Neural crest cell (in vitro differentiated cells): ENCODE measurements around the gene MEP1A. TPM values are rescaled to one million over a fixed set of nuclear protein-coding genes. Genes with fewer than 3 reads are reported as not detected.
"Not testable (repeated sequence)": the region's sequence is repeated elsewhere in the genome, so short reads cannot be mapped to it uniquely, and the experiment has no call there.

ENCODE experiments used
- DNase-seq: peaks from one replicate; pipeline ENCODE4 v3.0.0; 2021; ENCODE audit warnings: low read depth, mixed read lengths, low spot score
- H3K27ac Mint-ChIP-seq: one replicate; pipeline ENCODE4 v1.8.0; 2021; ENCODE audit warnings: mild to moderate bottlenecking, mixed read lengths; ENCODE audit not compliant: unreplicated experiment
- H3K27me3 Mint-ChIP-seq: 2 replicates; pipeline ENCODE4 v1.8.0; 2021; ENCODE audit warnings: low read depth, mild to moderate bottlenecking, mixed read lengths
- H3K36me3 Mint-ChIP-seq: 2 replicates; pipeline ENCODE4 v1.8.0; 2021; ENCODE audit warnings: low read depth, mild to moderate bottlenecking, mixed read lengths
- H3K4me1 Mint-ChIP-seq: 2 replicates; pipeline ENCODE4 v1.8.0; 2021; ENCODE audit warnings: mixed read lengths
- H3K4me3 Mint-ChIP-seq: one replicate; pipeline ENCODE4 v1.8.0; 2021; ENCODE audit warnings: mild to moderate bottlenecking, mixed read lengths
- H3K9me3 Mint-ChIP-seq: 2 replicates; pipeline ENCODE4 v1.8.0; 2021; ENCODE audit warnings: mixed read lengths
- total RNA-seq: library from RNA; stranded (reverse); gene quantifications from 2 replicates; pipeline ENCODE4 v1.2.1, GENCODE V29; 2021
- TF ChIP-seq, protein P1 (sequence below): fragments of 200-600 bp; sonication (generic); conservative IDR thresholded peaks from 2 replicates; pipeline ENCODE4 v1.5.0; 2021; ENCODE audit warnings: antibody characterized with exemption, mild to moderate bottlenecking

Gene MEP1A
- total RNA-seq, 1 donor from 2014 or later, result not detected

DNA sequence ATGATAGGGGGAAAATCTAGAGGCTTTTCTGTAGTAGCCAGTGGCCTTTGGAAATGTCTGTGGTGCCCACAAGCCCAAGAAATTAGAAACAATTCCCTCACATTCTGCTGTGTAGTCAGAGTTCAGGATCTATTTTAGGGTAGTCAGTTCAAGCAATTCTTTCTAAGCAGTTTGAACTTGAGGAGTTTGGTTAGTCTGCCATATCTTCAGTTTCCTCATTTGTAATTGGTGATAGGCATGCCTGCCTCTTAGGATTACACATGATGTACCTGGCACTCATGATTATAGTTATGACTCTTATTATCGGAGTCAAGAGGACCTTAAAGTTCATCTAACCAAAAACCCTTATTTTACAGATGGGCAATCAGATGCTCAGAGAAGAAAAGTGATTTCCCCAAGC is 21.2 kb upstream of the MEP1A start:
- no peak overlapping the region for H3K4me3 Mint-ChIP-seq
- TF ChIP-seq, protein P1, sequence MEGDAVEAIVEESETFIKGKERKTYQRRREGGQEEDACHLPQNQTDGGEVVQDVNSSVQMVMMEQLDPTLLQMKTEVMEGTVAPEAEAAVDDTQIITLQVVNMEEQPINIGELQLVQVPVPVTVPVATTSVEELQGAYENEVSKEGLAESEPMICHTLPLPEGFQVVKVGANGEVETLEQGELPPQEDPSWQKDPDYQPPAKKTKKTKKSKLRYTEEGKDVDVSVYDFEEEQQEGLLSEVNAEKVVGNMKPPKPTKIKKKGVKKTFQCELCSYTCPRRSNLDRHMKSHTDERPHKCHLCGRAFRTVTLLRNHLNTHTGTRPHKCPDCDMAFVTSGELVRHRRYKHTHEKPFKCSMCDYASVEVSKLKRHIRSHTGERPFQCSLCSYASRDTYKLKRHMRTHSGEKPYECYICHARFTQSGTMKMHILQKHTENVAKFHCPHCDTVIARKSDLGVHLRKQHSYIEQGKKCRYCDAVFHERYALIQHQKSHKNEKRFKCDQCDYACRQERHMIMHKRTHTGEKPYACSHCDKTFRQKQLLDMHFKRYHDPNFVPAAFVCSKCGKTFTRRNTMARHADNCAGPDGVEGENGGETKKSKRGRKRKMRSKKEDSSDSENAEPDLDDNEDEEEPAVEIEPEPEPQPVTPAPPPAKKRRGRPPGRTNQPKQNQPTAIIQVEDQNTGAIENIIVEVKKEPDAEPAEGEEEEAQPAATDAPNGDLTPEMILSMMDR, result no peak
- H3K9me3 Mint-ChIP-seq, result peaks cover 4% of the 10 kb centered on the region
- H3K27me3 Mint-ChIP-seq, result no peaks in the 10 kb centered on the region
- no peaks in the 10 kb centered on the region for H3K36me3 Mint-ChIP-seq
- no peaks in the 10 kb centered on the region for H3K4me1 Mint-ChIP-seq
- no peak for DNase-seq
- no peak overlapping the region for H3K27ac Mint-ChIP-seq

DNA sequence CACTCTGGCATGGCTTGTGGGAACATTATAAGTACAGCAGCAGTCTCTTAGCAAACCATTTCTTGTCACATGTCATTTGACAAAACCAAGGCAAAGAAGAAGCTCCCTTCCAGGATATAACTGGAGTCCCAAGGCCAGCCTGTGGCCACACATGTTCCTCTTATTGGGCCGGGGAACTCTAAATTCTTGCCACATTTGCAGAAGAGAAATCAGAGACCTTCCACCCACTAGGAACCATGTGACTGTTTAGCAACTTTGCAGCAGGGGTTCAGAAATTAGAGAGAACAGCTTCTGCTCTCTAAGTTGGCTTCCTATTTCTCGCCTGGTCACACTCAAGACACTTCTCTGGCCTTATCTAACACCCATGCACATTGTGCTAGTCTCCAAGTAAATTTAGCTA is 20.4 kb upstream of the MEP1A start:
- no peaks in the 10 kb centered on the region for H3K36me3 Mint-ChIP-seq

DNA sequence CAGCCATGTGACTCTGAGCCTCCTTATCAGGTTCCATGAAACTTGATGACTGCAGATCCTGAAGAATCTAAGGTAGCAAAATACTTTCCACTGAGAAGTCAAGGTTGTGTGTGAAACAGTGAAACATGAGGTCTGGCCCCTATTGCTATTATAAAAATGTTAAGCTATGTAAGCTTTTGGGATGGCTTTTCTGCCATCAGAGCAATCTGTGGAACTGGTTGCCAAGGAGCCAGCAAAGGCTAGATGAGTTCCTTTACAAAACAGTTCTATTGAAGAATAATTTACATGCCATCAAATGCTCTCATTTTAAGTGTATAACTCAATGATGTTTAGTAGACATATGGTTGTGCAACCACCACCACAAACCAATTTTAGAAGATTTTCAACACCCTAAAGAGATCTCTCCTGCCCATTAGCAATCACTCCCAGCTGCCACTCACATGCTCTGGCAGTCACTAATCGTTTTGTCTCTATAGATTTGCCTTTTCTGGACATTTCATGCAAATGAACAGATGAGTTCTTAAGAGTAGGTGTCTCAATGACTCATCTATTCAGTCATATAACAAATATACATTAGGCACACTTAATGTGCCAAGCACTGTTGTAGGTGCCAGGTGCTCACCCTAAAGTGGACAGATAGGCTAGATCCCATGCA is 19.9 kb upstream of the MEP1A start:
- TF ChIP-seq, protein P1, result no peak
- Mint-ChIP-seq H3K4me3 (no peak overlapping the region), H3K9me3 (no peaks in the 10 kb centered on the region), H3K27ac (no peak overlapping the region), H3K27me3 (no peaks in the 10 kb centered on the region), H3K36me3 (no peaks in the 10 kb centered on the region), H3K4me1 (no peaks in the 10 kb centered on the region)
- DNase-seq, result no peak

More for the DNA sequence above, 20.4 kb upstream of the MEP1A start:
- no peak for DNase-seq
- no peak overlapping the region for H3K27ac Mint-ChIP-seq
- TF ChIP-seq, protein P1, result no peak
- no peak overlapping the region for H3K4me3 Mint-ChIP-seq
- H3K27me3 Mint-ChIP-seq, result no peaks in the 10 kb centered on the region
- peaks cover 2% of the 10 kb centered on the region for H3K9me3 Mint-ChIP-seq
- H3K4me1 Mint-ChIP-seq, result no peaks in the 10 kb centered on the region

DNA sequence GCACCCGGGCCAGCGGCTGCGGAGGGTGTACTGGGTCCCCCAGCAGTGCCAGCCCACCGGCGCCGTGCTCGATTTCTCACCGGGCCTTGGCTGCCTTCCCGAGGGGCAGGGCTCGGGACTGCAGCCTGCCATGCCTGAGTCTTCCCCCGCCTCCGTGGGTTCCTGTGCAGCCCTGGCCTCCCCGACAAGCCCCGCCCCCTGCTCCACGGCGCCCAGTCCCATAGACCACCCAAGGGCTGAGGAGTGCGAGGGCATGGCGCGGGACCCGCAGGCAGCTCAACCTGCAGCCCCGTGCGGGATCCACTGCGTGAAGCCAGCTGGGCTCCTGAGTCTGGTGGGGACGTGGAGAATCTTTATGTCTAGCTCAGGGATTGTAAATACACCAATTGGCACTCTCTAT is 18.5 kb upstream of the MEP1A start:
- not testable (repeated sequence) for H3K4me3 Mint-ChIP-seq, H3K9me3 Mint-ChIP-seq, H3K27ac Mint-ChIP-seq, H3K27me3 Mint-ChIP-seq, DNase-seq, H3K36me3 Mint-ChIP-seq, H3K4me1 Mint-ChIP-seq

DNA sequence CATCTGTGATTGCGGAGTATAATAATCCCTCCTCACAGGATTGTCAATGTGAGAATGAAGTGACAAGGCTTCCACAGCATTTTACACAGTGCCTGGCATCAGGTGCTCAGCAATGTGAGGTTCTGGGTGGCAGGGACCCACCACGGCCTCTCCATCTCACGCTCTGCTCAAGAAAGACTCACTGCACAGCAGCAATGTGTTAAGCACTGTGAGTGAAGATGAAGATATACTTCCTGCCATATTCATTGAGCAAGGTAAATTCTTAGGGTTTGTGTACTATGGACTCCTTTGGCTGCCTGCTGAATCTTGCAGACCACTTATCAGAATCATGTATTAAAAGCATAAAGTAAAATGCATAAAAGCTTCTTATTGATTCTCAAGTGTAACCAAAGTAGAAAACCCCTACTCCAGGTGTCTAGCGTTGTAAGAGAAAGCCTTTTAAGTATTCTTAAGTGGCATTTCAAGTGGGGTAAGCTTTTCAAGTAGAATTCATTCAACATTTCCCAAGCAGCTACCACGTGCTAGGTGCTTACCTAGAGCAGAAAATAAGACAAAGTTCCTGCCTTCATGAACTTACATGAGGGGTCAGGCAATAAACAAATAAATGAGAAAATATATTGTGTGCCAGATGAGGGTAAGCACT is 17.0 kb upstream of the MEP1A start:
- TF ChIP-seq, protein P1, result no peak
- Mint-ChIP-seq H3K9me3 (no peaks in the 10 kb centered on the region), H3K36me3 (no peaks in the 10 kb centered on the region), H3K4me3 (no peak overlapping the region), H3K27me3 (peaks cover 3% of the 10 kb centered on the region), H3K4me1 (no peaks in the 10 kb centered on the region), H3K27ac (no peak overlapping the region)
- no peak for DNase-seq
